ENCODE results near the gene PLCH1. TPM values are rescaled to one million over a fixed set of nuclear protein-coding genes. Genes with fewer than 3 reads are reported as not detected.

The PLCH1 gene
- total RNA-seq, 1 donor from 2014 or later = 0.26 TPM

GRCh38 chr3:155648013-155648591, 96.8 kb downstream of the PLCH1 start:
- TF ChIP-seq, protein P1, sequence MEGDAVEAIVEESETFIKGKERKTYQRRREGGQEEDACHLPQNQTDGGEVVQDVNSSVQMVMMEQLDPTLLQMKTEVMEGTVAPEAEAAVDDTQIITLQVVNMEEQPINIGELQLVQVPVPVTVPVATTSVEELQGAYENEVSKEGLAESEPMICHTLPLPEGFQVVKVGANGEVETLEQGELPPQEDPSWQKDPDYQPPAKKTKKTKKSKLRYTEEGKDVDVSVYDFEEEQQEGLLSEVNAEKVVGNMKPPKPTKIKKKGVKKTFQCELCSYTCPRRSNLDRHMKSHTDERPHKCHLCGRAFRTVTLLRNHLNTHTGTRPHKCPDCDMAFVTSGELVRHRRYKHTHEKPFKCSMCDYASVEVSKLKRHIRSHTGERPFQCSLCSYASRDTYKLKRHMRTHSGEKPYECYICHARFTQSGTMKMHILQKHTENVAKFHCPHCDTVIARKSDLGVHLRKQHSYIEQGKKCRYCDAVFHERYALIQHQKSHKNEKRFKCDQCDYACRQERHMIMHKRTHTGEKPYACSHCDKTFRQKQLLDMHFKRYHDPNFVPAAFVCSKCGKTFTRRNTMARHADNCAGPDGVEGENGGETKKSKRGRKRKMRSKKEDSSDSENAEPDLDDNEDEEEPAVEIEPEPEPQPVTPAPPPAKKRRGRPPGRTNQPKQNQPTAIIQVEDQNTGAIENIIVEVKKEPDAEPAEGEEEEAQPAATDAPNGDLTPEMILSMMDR (IDR thresholded peaks at IDR 0.05; ENCODE audit: insufficient read depth, low read length, severe bottlenecking) = no peak
- H3K27me3 ChIP-seq (ENCODE audit: control insufficient read depth, insufficient read depth, low read length) = no peaks in the 10 kb centered on the region
- no peak overlapping the region for H3K4me3 ChIP-seq (ENCODE audit: low read depth, low read length)
- no peaks in the 10 kb centered on the region for H3K36me3 ChIP-seq (ENCODE audit: control insufficient read depth, insufficient read depth, low read length)
- FAIRE-seq (no peak), DNase-seq (ENCODE audit: low read depth) (no peak)

DNA sequence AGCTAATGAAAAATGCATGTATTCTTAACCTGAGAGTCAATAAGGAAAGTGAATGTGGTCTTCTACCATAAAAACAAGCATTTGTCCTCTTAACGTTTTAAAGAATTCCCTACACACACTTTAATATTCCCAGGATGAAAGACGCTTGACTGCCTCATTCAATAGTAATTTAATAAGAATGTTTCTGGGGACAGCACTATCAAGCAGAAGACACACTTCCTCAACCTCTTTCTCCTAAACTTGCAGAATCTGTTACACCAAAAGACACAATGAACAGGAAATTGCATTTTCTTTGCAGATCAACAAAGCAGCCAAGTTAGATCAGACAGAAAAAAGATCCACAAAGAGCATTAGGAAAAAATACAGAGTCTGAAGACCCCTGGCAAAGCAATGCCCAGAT, 97.7 kb downstream of the PLCH1 start:
- FAIRE-seq = no peak
- Histone ChIP-seq H3K36me3 (ENCODE audit: control insufficient read depth, insufficient read depth, low read length) (no peaks in the 10 kb centered on the region), H3K4me3 (ENCODE audit: low read depth, low read length) (no peak overlapping the region), H3K27me3 (ENCODE audit: control insufficient read depth, insufficient read depth, low read length) (no peaks in the 10 kb centered on the region)
- TF ChIP-seq, protein P1 (IDR thresholded peaks at IDR 0.05; ENCODE audit: insufficient read depth, low read length, severe bottlenecking) = no peak
- DNase-seq (ENCODE audit: low read depth) = no peak

DNA sequence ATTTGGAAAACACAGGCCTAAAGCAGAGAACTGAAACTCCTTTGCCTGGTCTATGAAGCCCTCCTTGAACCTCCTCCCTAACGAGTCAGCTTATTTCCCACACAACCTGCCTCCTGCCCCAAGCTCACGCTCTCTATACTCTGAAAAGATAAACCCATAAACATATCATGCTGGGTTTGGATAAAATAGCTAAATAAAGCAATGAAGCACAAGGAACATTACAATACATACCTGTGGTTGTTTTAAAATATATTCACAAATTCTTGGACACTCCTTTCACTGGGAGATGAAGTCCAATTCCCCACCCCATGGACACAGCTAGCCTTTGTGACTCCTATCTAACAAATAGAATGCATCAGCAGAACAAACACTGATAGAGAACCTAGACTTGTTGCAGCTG, 98.2 kb downstream of the PLCH1 start:
- H3K36me3 ChIP-seq (ENCODE audit: control insufficient read depth, insufficient read depth, low read length) = no peaks in the 10 kb centered on the region
- no peak for FAIRE-seq
- no peaks in the 10 kb centered on the region for H3K27me3 ChIP-seq (ENCODE audit: control insufficient read depth, insufficient read depth, low read length)
- TF ChIP-seq, protein P1 (IDR thresholded peaks at IDR 0.05; ENCODE audit: insufficient read depth, low read length, severe bottlenecking) = no peak
- DNase-seq (ENCODE audit: low read depth) = no peak
- H3K4me3 ChIP-seq (ENCODE audit: low read depth, low read length) = no peak overlapping the region

GRCh38 chr3:155646128-155646527, 98.7 kb downstream of the PLCH1 start:
- H3K36me3 ChIP-seq (ENCODE audit: control insufficient read depth, insufficient read depth, low read length) = no peaks in the 10 kb centered on the region
- DNase-seq (ENCODE audit: low read depth) (no peak), FAIRE-seq (no peak)
- TF ChIP-seq, protein P1 (IDR thresholded peaks at IDR 0.05; ENCODE audit: insufficient read depth, low read length, severe bottlenecking) = no peak
- H3K4me3 ChIP-seq (ENCODE audit: low read depth, low read length) = no peak overlapping the region
- H3K27me3 ChIP-seq (ENCODE audit: control insufficient read depth, insufficient read depth, low read length) = no peaks in the 10 kb centered on the region

DNA sequence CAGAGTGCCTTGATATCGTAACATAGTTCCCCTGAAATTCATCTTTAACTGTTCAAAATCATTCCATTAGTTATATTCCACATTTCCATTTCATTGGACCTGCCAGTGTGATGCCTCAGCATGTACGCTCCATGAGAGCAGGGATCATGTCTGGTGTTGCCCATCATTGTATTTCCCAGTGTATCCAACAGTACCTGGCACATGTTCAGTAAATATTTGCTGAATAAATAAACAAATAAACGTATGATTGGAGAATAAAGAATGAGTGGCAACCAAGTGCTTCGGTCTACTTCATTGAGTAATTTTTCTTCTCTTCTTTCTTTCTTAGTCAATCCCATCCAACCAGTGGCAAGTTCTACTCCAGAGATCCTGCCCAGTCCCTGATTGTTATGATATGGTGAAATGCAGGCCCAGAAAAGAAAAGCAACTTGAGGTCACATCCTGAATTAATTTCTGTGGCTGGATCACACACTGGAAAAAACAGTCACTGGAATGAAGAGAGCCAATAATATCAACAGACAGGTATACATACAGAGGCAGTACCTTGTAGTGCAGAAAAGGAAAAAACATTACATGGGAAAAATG, 101.2 kb downstream of the PLCH1 start:
- DNase-seq (ENCODE audit: low read depth) = peak; percentile 31
- Histone ChIP-seq H3K4me3 (ENCODE audit: low read depth, low read length) (no peak overlapping the region), H3K36me3 (ENCODE audit: control insufficient read depth, insufficient read depth, low read length) (no peaks in the 10 kb centered on the region), H3K27me3 (ENCODE audit: control insufficient read depth, insufficient read depth, low read length) (no peaks in the 10 kb centered on the region)
- no peak for FAIRE-seq
- TF ChIP-seq, protein P1 (IDR thresholded peaks at IDR 0.05; ENCODE audit: insufficient read depth, low read length, severe bottlenecking) = no peak

DNA sequence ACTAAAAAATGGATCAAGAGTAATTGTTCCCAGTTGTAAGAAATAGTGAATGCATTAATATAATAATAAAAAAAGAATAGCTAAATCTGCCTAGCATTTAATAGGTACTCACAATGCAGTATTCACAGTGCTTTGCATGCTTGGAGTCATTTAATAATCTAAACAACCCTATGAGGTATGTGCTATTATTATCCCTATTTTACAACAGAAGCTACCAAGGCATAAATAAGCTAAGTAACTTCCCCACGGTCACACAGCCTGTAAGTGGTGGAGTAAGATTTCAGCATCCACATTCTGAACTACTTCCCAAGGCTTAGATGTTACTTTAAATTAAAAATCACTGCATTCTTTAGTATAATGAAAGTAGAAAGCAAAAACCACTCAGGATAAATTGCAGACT, 102.9 kb downstream of the PLCH1 start:
- H3K27me3 ChIP-seq (ENCODE audit: control insufficient read depth, insufficient read depth, low read length) = no peaks in the 10 kb centered on the region
- no peak for DNase-seq (ENCODE audit: low read depth)
- no peak overlapping the region for H3K4me3 ChIP-seq (ENCODE audit: low read depth, low read length)
- no peak for FAIRE-seq
- TF ChIP-seq, protein P1 (IDR thresholded peaks at IDR 0.05; ENCODE audit: insufficient read depth, low read length, severe bottlenecking) = no peak
- no peaks in the 10 kb centered on the region for H3K36me3 ChIP-seq (ENCODE audit: control insufficient read depth, insufficient read depth, low read length)

Data from bronchial epithelial cell (primary cell).